Measurements from ENCODE around the gene OR56B1. TPM values are rescaled to one million over a fixed set of nuclear protein-coding genes. Genes with fewer than 3 reads are reported as not detected.
A peak's percentile ranks its signal among the peaks of the same experiment; 100 is the strongest.

Gene OR56B1
- total RNA-seq, 4 donors from 2014 or later, result not detected

- DNase-seq, result no peak
- 47 to 54% methylated on average over 3 of the region's 3 CpGs for WGBS, 2 donors
- peaks cover 0 to 10% (median 0%) of the 10 kb centered on the region in 3 donors for H3K36me3 ChIP-seq
- no peaks in the 10 kb centered on the region for H3K9me3 ChIP-seq
- peaks cover 3 to 52% (median 10%) of the 10 kb centered on the region in 3 donors for H3K4me1 ChIP-seq
- intact Hi-C loops (cut with DNase I), result no loop called here
- peak overlapping the region in 3 of 4 donors; percentile 37 to 60 (median 48) for H3K4me3 ChIP-seq
- H3K27me3 ChIP-seq, result no peaks in the 10 kb centered on the region
- no peak for TF ChIP-seq POLR2A (IDR thresholded peaks at IDR 0.05)
- TF ChIP-seq CTCF (IDR thresholded peaks at IDR 0.05), result no peak
- H3K27ac ChIP-seq, result peak overlapping the region in 3 of 4 donors; percentile 83 to 88 (median 87)
These were observed 44.3 kb upstream of the OR56B1 start for GRCh38 chr11:5691964-5692361.

GRCh38 chr11:5694642-5695041 is 41.6 kb upstream of the OR56B1 start:
- intact Hi-C loops (cut with DNase I), result no loop called here

GRCh38 chr11:5695580-5695979 is 40.7 kb upstream of the OR56B1 start:
- H3K4me3 ChIP-seq, result no peak overlapping the region
- TF ChIP-seq CTCF (IDR thresholded peaks at IDR 0.05) (no peak), POLR2A (IDR thresholded peaks at IDR 0.05) (no peak)
- intact Hi-C loops (cut with DNase I), result no loop called here
- no peak overlapping the region for H3K27ac ChIP-seq
- H3K4me1 ChIP-seq, result peaks cover 0 to 31% (median 0%) of the 10 kb centered on the region in 3 donors
- peaks cover 0 to 41% (median 0%) of the 10 kb centered on the region in 3 donors for H3K36me3 ChIP-seq
- H3K9me3 ChIP-seq, result no peaks in the 10 kb centered on the region
- DNase-seq, result no peak
- 62 to 76% methylated on average over 1 of the region's 1 CpG for whole genome bisulfite sequencing, 2 donors
- H3K27me3 ChIP-seq, result no peaks in the 10 kb centered on the region

More at GRCh38 chr11:5694642-5695041, 41.6 kb upstream of the OR56B1 start:
- Histone ChIP-seq H3K4me3 (no peak overlapping the region), H3K27me3 (no peaks in the 10 kb centered on the region), H3K36me3 (peaks cover 0 to 32% (median 0%) of the 10 kb centered on the region in 3 donors), H3K27ac (no peak overlapping the region), H3K4me1 (peaks cover 0 to 39% (median 0%) of the 10 kb centered on the region in 3 donors), H3K9me3 (no peaks in the 10 kb centered on the region)
- WGBS, 2 donors, result 74 to 81% methylated on average over 1 of the region's 1 CpG
- no peak for TF ChIP-seq CTCF (IDR thresholded peaks at IDR 0.05)
- TF ChIP-seq POLR2A (IDR thresholded peaks at IDR 0.05), result no peak
- no peak for DNase-seq

- WGBS, 2 donors, result 52 to 72% methylated on average over 2 of the region's 2 CpGs
- H3K4me1 ChIP-seq, result peaks cover 0 to 25% (median 0%) of the 10 kb centered on the region in 3 donors
- DNase-seq, result no peak
- H3K9me3 ChIP-seq, result no peaks in the 10 kb centered on the region
- H3K4me3 ChIP-seq, result no peak overlapping the region
- no peaks in the 10 kb centered on the region for H3K27me3 ChIP-seq
- intact Hi-C loops (cut with DNase I), result no loop called here
- H3K36me3 ChIP-seq, result peaks cover 0 to 44% (median 0%) of the 10 kb centered on the region in 3 donors
- TF ChIP-seq POLR2A (IDR thresholded peaks at IDR 0.05) (no peak), CTCF (IDR thresholded peaks at IDR 0.05) (no peak)
- H3K27ac ChIP-seq, result no peak overlapping the region
These were observed 40.0 kb upstream of the OR56B1 start for GRCh38 chr11:5696210-5696609.

- no peak for DNase-seq
- Histone ChIP-seq H3K4me1 (peaks cover 0 to 10% (median 0%) of the 10 kb centered on the region in 3 donors), H3K9me3 (no peaks in the 10 kb centered on the region), H3K27ac (no peak overlapping the region), H3K36me3 (peaks cover 0 to 54% (median 0%) of the 10 kb centered on the region in 3 donors), H3K4me3 (no peak overlapping the region), H3K27me3 (no peaks in the 10 kb centered on the region)
- TF ChIP-seq CTCF (IDR thresholded peaks at IDR 0.05) (no peak), POLR2A (IDR thresholded peaks at IDR 0.05) (no peak)
- intact Hi-C loops (cut with DNase I), result no loop called here
- 86 to 91% methylated on average over 6 to 7 of the region's 7 CpGs for WGBS, 2 donors
These were observed 38.0 kb upstream of the OR56B1 start for GRCh38 chr11:5698281-5698680.
